ENCODE results near the gene SPTBN1.

GRCh38 chr2:54416166-54416813, 39.8 kb upstream of the SPTBN1 start:
- TF ChIP-seq ZNF274 (IDR thresholded peaks at IDR 0.05; ENCODE audit: low read depth, low read length): no peak
- no peak for TF ChIP-seq SUZ12 (IDR thresholded peaks at IDR 0.05; ENCODE audit: extremely low read depth, insufficient read depth, insufficient read length)
